HG02678 (cell line): ENCODE measurements around the gene SNX32.

Experiments
- ATAC-seq: cut with Tn5 transposase; IDR thresholded peaks from one replicate; pipeline ENCODE4 v1.9.1; 2021; ENCODE audit warnings: mild to moderate bottlenecking, moderate library complexity; ENCODE audit not compliant: unreplicated experiment

The SNX32 gene

GRCh38 chr11:65854852-65855837 is 21.4 kb downstream of the SNX32 start:
- ATAC-seq: no peak

- no peak for ATAC-seq
These were observed 22.2 kb downstream of the SNX32 start for GRCh38 chr11:65855927-65856363.

DNA sequence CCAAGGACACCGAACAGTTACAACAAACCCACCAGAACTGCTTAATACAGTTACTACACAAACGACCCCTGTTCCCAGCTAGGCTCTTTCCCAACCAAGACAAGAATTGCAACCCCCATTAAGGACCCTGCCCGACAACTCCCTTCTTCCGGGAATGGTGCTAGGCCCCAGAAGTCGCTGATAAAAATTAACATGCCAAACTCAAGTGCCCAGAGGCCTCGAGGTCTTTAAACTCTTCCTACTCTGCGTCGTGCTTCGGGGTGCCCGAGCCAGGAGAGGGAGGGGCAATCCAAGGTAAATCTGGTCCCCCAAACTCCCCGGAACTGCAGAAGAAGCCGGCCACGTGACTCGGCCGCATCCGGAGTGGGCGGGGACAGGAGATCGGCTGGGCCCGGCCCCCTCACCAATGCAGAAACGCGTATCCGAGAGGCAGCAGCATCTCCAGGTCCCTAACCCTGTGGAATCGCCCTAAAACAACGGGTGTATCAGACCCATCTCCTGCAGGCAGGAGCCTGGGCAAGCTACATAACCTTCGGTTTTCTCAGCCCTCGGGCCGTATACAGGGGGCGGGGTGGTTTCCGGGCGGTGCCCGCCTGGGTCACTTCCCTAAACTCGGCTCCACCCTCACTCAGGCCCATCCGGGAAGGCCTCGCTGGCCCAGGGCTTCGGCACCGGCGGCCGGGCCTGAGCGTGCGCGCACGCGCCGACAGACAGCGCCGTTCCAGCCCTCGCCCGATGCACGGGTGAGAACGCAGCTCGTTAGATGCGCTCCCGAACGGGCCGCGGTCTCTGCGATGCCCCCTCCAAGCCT is 23.1 kb downstream of the SNX32 start:
- ATAC-seq: peak; percentile 31

- peak; percentile 1 for ATAC-seq
These were observed 23.7 kb downstream of the SNX32 start for GRCh38 chr11:65857500-65857852.

DNA sequence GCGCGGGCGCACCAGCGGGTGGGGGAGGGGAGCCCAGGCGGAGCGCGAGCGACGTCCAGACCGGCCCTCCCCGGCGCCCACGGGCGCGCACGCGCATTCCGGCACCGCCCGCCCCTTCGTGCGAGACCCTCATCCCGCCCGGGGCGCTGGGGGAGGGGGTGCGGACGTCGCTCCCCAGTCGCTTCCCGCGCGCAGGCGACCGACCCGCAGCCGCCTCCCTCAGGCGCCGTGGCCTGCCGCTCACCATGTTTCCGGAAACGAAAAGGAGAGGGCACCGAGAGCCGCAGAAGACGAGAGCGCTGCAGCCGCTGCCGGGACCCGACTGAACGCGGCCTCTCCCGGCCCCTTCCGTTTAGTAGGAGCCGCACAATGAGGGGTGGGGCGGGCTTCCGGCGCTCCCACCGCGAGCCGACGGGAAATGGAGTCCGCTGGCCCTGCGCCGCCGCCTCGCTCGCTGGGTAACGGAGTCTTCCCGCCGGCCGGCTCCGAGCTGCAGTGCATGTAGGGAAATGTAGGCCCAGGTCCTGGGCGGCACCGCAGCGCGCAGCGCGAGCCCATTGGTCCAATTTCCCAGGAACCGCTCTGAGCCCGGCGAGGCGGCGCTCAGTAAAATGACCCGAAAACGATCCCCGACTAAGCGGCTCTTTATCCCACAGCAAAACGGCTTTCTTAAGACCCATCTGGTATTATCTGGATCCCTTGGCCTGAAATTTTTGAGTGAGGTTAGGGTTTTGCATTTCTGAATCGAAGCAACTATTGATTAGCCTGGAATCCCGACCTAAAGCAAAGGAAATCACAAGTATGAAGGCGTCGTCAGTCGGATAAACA is 24.3 kb downstream of the SNX32 start, which contains the start of gene CFL1:
CFL1 (minus strand) TSS at position 328 of the 828 bp plus-strand sequence; CDS start at position 247, 81 bp downstream.
- peak; percentile 50 for ATAC-seq

- ATAC-seq: no peak
These were observed 24.9 kb downstream of the SNX32 start for GRCh38 chr11:65858681-65859087.

GRCh38 chr11:65859095-65859811 is 25.5 kb downstream of the SNX32 start:
- ATAC-seq: peak; percentile 47

DNA sequence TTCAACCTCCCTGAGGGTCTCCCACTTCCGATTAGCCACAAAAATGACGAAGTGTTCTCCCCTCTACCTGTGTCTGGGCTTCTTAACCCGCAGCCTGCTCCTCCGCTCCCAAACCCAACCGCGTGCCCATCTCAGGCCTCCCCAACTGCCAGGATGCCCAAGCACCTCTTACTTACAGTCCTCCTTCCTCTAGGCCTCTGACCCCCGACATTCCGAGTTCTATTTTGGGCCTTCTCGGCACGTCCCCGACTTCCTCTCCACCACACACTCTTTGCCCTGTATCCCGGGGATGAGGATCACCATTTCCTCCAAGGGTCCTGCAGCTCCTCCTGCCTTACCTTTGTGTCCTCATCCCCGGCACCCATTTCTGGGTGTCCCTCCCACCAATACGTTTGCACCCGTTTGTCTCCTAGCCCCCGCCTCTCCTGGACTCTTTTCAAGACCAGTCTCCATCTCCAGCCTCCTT is 26.1 kb downstream of the SNX32 start:
- no peak for ATAC-seq

DNA sequence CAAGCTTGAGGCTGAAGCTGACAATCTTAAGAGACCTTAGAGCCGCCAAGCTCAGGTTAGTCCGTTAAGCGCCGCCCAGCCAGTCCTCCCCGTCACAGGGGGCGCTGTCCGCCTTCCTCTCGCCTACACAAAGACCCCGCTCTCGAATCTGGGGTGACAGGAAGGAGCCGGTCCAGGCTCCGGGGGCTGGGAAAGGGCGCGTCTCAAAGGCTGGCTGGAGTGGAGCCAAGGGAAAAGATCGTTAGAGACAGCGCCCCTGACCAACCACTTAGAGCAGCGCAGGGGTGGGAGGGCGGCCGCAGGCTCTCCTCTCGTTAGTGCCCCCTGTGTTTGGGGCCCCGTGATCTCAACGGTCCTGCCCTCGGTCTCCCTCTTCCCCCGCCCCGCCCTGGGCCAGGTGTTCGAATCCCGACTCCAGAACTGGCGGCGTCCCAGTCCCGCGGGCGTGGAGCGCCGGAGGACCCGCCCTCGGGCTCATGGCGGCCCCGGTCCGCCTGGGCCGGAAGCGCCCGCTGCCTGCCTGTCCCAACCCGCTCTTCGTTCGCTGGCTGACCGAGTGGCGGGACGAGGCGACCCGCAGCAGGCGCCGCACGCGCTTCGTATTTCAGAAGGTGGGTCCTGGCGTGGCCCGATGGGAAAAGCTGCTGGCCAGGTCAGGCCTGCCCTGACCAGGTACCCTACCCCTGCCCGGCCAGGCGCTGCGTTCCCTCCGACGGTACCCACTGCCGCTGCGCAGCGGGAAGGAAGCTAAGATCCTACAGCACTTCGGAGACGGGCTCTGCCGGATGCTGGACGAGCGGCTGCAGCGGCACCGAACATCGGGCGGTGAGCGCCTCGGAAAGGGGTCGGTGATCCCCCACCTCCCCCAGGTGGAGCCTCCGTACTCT is 26.8 kb downstream of the SNX32 start, which contains the start of gene MUS81:
MUS81 (plus strand) TSS at position 156 of the 887 bp plus-strand sequence; CDS start at position 477, 321 bp downstream.
- peak; percentile 26 for ATAC-seq

DNA sequence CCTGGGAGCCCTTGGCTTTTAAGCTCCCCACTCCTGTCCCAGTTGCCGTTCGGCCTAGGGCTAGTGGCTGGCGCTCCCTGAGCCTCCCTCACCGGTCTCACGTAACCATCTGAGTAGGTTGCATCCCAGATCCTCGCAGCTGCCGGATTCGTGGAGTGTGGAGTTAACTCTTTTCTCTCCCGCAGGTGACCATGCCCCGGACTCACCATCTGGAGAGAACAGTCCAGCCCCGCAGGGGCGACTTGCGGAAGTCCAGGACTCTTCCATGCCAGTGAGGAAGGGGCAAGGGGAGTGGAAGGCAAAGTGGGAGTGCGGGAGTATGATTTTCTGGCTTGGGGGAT is 27.4 kb downstream of the SNX32 start:
- ATAC-seq: no peak

DNA sequence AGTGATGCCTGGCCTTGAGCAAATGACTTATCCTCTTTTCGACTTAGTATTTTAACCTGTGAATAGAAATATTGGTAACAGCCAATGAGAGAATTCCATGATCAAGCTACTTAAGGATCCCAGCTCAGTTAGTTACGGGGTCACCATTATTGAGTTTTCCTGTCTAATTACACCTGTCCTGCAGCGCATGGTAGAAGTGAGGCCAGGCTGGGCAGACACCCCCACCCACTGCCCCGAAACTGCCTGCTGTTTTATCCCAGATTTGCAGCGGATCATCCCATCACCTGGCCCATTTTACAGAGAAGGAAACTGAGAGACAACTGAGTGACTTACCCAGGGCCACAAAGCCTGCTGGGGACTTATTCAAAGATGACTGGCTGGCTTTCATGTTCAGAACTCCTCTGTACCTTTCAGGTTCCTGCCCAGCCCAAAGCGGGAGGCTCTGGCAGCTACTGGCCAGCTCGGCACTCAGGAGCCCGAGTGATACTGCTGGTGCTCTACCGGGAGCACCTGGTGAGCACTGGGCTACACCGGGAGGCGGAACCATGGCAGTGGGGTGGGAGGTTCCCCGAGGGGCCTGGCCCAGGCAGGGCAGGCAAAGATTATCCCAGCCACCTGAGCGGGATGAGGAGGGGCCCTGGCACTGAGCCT is 27.9 kb downstream of the SNX32 start:
- ATAC-seq: no peak

DNA sequence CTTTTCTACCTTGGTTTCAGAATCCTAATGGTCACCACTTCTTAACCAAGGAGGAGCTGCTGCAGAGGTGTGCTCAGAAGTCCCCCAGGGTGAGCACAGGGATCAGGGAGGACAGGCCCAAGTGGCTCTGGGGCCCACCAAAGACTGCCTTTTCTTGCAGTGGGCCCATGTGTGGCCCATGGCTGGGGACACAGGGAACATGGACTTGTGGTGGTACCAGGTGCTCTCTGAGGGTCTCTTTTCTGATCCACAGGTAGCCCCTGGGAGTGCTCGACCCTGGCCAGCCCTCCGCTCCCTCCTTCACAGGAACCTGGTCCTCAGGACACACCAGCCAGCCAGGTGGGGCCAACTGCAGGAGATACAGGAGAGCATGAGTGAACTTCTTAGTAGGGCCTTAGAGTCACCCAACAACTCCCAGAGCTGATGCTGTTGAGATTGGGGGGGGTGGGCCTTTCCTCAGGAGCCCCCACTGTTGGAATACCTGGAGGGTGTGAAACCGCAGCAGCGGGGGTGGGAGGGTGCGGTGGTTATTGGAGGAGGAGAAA is 28.5 kb downstream of the SNX32 start:
- no peak for ATAC-seq

- no peak for ATAC-seq
These were observed 29.5 kb downstream of the SNX32 start for GRCh38 chr11:65862941-65863888.

DNA sequence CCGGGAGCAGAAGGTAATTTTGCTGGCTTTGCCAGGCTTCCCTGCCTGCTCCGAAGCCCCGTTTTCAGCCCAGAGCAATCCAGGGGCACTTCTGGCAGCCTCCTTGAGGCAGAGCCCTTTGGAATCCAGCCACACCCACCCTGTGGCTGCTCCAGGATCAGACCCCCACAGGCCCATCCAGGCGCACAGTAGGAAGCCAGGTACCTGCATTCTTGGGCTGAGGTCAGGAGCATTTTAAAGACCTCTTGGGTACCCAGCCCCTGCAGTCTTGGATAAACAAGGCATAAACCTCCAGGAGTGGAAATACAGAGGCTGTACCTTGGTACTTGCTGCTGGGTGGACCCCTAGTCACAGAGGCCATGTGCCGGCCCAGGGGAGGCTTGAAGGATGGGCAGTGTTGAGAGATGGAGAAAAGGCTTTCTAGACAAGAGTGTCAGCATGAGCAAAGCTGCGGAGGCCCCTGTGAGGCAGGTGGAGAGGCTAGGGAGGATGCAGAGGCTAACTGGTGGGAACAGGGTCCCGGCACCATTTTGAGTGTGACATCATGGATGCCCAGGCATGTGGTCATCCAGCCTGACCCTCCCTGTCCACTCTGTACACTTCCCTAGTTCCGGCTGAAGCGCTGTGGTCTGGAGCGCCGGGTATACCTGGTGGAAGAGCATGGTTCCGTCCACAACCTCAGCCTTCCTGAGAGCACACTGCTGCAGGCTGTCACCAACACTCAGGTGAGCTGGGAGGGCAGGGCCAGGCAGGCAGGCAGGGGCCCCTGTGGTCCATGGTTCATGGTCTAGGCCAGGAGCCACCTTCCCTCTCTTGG is 30.3 kb downstream of the SNX32 start:
- ATAC-seq: no peak

DNA sequence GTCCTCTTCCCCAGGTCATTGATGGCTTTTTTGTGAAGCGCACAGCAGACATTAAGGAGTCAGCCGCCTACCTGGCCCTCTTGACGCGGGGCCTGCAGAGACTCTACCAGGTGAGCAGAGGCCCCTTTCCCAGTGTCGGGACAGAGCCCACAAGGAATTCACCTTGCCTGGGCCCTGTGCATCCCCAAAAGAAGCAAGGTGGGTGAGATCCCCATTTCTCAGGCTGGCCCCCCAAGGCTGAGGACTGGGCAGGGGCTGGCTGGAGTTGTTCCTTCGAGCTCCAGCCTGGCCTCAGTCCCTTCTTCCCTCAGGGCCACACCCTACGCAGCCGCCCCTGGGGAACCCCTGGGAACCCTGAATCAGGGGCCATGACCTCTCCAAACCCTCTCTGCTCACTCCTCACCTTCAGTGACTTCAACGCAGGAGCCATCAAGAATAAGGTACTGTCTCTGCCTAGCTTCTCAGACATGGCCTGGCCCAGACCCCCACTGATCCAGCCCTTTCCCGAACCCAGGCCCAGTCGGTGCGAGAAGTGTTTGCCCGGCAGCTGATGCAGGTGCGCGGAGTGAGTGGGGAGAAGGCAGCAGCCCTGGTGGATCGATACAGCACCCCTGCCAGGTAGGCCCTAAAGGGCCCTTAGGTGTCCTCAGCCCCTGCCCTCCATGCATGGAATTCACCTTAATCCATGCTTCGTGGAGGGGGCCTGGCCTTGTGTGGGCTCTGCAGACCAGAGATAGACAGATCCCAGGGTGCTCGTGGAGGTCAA is 31.1 kb downstream of the SNX32 start:
- ATAC-seq: no peak
